ENCODE measurements around the gene CCL3. TPM values are rescaled to one million over a fixed set of nuclear protein-coding genes. Genes with fewer than 3 reads are reported as not detected.

Gene CCL3
- total RNA-seq, 1 donor from 2014 or later = 7.3 TPM

DNA sequence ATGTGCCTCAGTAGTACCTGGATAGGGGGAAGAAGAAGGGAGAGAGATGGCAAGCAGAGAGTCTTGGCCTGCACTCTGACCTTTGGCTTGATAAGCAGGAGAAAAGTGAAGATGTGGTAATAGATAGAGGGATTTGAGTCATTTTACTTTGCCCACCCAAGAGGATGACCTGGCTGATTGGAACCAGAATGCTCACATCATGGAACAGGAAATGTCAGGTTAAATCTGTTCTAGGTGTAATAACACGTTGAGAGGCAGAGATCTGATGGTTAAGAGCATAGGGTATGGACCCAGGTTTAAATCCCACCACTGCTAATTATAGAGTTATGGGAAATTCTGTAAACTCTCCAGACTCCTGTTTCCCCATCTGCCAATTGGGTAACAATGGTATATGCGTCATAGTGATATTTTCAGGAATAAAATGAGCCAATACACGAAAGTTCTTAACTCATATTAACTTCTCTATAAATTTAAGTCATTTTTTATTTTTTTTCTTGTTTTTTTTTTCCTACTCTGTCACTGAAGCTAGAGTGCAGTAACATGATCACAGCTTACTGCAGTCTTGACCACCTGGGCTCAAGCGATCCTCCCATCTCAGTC lies 33.9 kb downstream of the CCL3 start:
- no peaks in the 10 kb centered on the region for H3K9me3 ChIP-seq (ENCODE audit: control insufficient read depth in 3 of 3, low read length in 3 of 3)
- H3K27me3 ChIP-seq (ENCODE audit: control insufficient read depth in 3 of 3, insufficient read depth in 3 of 3, low read length in 3 of 3) = no peaks in the 10 kb centered on the region
- H3K4me1 ChIP-seq (ENCODE audit: control insufficient read depth in 3 of 3, insufficient read depth in 3 of 3, low read length in 3 of 3) = no peaks in the 10 kb centered on the region
- no peak overlapping the region for H3K9ac ChIP-seq (ENCODE audit: low read depth in 1 of 3, low read length in 3 of 3)
- no peak overlapping the region for H3K27ac ChIP-seq (ENCODE audit: low read depth, low read length)
- no peak overlapping the region for H3K4me3 ChIP-seq (ENCODE audit: low read length in 3 of 3)
- H3K36me3 ChIP-seq (ENCODE audit: control insufficient read depth in 3 of 3, insufficient read depth in 3 of 3, low read length in 3 of 3) = no peaks in the 10 kb centered on the region

DNA sequence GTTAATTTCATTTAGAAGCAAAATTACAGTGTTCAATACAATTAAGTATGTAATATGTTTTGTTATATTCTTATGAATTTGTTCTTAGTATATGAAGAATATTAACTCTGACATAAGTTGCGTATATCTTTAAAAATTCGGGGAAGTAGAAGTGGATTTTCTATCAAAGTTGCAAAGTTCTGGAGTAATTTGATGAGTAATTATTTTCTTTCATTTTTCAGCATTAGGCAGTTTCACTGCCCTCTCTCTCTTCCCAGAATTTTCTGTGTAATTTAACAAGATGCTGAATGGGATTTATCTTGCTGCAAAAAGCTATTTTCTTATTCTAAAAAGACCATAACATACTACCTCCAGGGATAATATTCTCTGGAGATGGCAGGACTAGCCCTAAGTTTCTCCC lies 34.8 kb downstream of the CCL3 start:
- Histone ChIP-seq H3K4me1 (ENCODE audit: control insufficient read depth in 3 of 3, insufficient read depth in 3 of 3, low read length in 3 of 3) (no peaks in the 10 kb centered on the region), H3K36me3 (ENCODE audit: control insufficient read depth in 3 of 3, insufficient read depth in 3 of 3, low read length in 3 of 3) (no peaks in the 10 kb centered on the region), H3K27me3 (ENCODE audit: control insufficient read depth in 3 of 3, insufficient read depth in 3 of 3, low read length in 3 of 3) (no peaks in the 10 kb centered on the region), H3K27ac (ENCODE audit: low read depth, low read length) (no peak overlapping the region), H3K9me3 (ENCODE audit: control insufficient read depth in 3 of 3, low read length in 3 of 3) (no peaks in the 10 kb centered on the region), H3K4me3 (ENCODE audit: low read length in 3 of 3) (no peak overlapping the region), H3K9ac (ENCODE audit: low read depth in 1 of 3, low read length in 3 of 3) (no peak overlapping the region)

DNA sequence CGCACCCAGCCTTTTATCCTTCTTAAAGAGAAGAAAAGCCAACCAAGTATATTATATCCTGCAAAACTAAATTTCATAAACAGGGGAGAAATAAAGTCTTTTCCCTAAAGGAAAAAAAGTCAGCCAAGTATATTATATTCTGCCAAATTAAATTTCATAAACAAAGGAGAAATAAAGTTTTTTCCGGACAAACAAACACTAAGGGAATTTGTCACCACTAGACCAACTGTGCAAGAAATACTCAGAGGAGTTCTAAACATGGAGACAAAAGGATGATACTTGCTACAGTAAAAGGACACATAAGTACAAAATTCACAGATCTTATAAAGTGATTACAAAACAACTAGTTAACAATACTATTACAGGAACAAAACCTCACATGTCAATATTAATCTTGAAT lies 40.3 kb downstream of the CCL3 start:
- H3K9me3 ChIP-seq (ENCODE audit: control insufficient read depth in 3 of 3, low read length in 3 of 3) = peaks cover 0 to 9% (median 6%) of the 10 kb centered on the region in 3 donors
- peaks cover 0 to 9% (median 5%) of the 10 kb centered on the region in 3 donors for H3K27me3 ChIP-seq (ENCODE audit: control insufficient read depth in 3 of 3, insufficient read depth in 3 of 3, low read length in 3 of 3)
- no peak overlapping the region for H3K9ac ChIP-seq (ENCODE audit: low read depth in 1 of 3, low read length in 3 of 3)
- no peaks in the 10 kb centered on the region for H3K4me1 ChIP-seq (ENCODE audit: control insufficient read depth in 3 of 3, insufficient read depth in 3 of 3, low read length in 3 of 3)
- H3K27ac ChIP-seq (ENCODE audit: low read depth, low read length) = no peak overlapping the region
- no peak overlapping the region for H3K4me3 ChIP-seq (ENCODE audit: low read length in 3 of 3)
- no peaks in the 10 kb centered on the region for H3K36me3 ChIP-seq (ENCODE audit: control insufficient read depth in 3 of 3, insufficient read depth in 3 of 3, low read length in 3 of 3)

DNA sequence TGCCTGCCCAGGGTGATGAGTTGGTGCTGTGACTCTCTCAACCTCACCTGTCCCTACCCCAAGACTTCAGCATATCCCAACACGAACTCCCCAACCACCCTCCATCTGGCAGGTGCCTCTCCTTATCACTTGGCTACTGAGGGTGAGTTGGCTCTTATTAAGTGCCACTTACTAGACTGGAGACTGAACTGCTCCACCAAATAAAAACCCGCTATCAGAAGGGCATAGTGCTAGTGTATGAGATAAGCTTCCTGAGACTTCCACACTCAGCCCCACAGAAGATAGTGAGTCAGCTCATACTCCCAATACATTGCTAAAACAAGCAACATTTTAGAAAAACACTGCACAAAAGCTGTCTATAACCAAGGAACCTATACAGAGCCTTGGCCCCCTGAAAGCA lies 41.9 kb downstream of the CCL3 start:
- Histone ChIP-seq H3K27ac (ENCODE audit: low read depth, low read length) (no peak overlapping the region), H3K9ac (ENCODE audit: low read depth in 1 of 3, low read length in 3 of 3) (no peak overlapping the region), H3K9me3 (ENCODE audit: control insufficient read depth in 3 of 3, low read length in 3 of 3) (peaks cover 0 to 9% (median 6%) of the 10 kb centered on the region in 3 donors), H3K4me1 (ENCODE audit: control insufficient read depth in 3 of 3, insufficient read depth in 3 of 3, low read length in 3 of 3) (no peaks in the 10 kb centered on the region), H3K4me3 (ENCODE audit: low read length in 3 of 3) (no peak overlapping the region), H3K27me3 (ENCODE audit: control insufficient read depth in 3 of 3, insufficient read depth in 3 of 3, low read length in 3 of 3) (peaks cover 0 to 9% (median 5%) of the 10 kb centered on the region in 3 donors), H3K36me3 (ENCODE audit: control insufficient read depth in 3 of 3, insufficient read depth in 3 of 3, low read length in 3 of 3) (no peaks in the 10 kb centered on the region)

Small RNA genes lying within 50 kb of the gene (small RNA-seq; reads per million reads assigned to genes)
- not detected for gene RN7SL301P

Other genes with a start within 250 kb of the CCL3 start
- not detected for gene HEATR9, start 221.3 kb downstream of the CCL3 start, total RNA-seq
- gene CCL5, start 209.8 kb downstream of the CCL3 start, total RNA-seq = 0.52 TPM
- gene RDM1, start 159.4 kb downstream of the CCL3 start, total RNA-seq = not detected
- not detected for gene LYZL6, start 146.4 kb downstream of the CCL3 start, total RNA-seq
- gene CCL16, start 108.6 kb downstream of the CCL3 start, total RNA-seq = not detected
- 1.6 TPM for gene CCL14, start 103.4 kb downstream of the CCL3 start, total RNA-seq
- gene CCL15, start 88.6 kb downstream of the CCL3 start, total RNA-seq = not detected
- gene CCL23, start 72.2 kb downstream of the CCL3 start, total RNA-seq = not detected
- gene CCL18, start 25.9 kb downstream of the CCL3 start, total RNA-seq = not detected
- 1.6 TPM for gene CCL4, start 13.7 kb upstream of the CCL3 start, total RNA-seq
- gene TBC1D3B, start 86.5 kb upstream of the CCL3 start, total RNA-seq = not detected
- 1.6 TPM for gene CCL3L1, start 106.6 kb upstream of the CCL3 start, total RNA-seq
- 1.6 TPM for gene CCL4L2, start 120.9 kb upstream of the CCL3 start, total RNA-seq
- under 0.01 TPM for gene TBC1D3I, start 174.4 kb upstream of the CCL3 start, total RNA-seq
- gene TBC1D3G, start 233.7 kb upstream of the CCL3 start, total RNA-seq = not detected

All from skeletal muscle tissue (tissue), 5 donors.